Measurements from ENCODE around the gene CUZD1. TPM values are rescaled to one million over a fixed set of nuclear protein-coding genes. Genes with fewer than 3 reads are reported as not detected.

Gene CUZD1
- total RNA-seq, 1 donor from 2014 or later = 0.23 TPM

- Mint-ChIP-seq H3K36me3 (ENCODE audit: low read depth, unreplicated experiment) (no peaks in the 10 kb centered on the region), H3K27me3 (ENCODE audit: low read depth, unreplicated experiment) (peaks cover 30% of the 10 kb centered on the region), H3K27ac (ENCODE audit: unreplicated experiment) (no peak overlapping the region), H3K4me1 (ENCODE audit: low read depth, unreplicated experiment) (no peaks in the 10 kb centered on the region), H3K4me3 (ENCODE audit: unreplicated experiment) (no peak overlapping the region), H3K9me3 (ENCODE audit: unreplicated experiment) (no peaks in the 10 kb centered on the region)
- Histone ChIP-seq H3K4me3 (ENCODE audit: insufficient read depth, low read depth, low read length) (no peak overlapping the region), H3K27ac (ENCODE audit: low read depth, low read length) (no peak overlapping the region), H3K36me3 (ENCODE audit: insufficient read depth, low read length) (no peaks in the 10 kb centered on the region), H3K4me1 (ENCODE audit: insufficient read depth, low read length) (no peaks in the 10 kb centered on the region), H3K27me3 (ENCODE audit: insufficient read depth, low read length) (peaks cover 2% of the 10 kb centered on the region), H4K20me1 (ENCODE audit: insufficient read depth, low read length) (no peaks in the 10 kb centered on the region), H2AFZ (ENCODE audit: low read depth, low read length) (no peak overlapping the region), H3K79me2 (ENCODE audit: insufficient read depth, low read length) (no peaks in the 10 kb centered on the region), H3K9me3 (ENCODE audit: insufficient read depth, low read depth, low read length) (no peaks in the 10 kb centered on the region), H3K4me2 (ENCODE audit: low read length) (no peak overlapping the region), H3K9ac (ENCODE audit: low read length) (no peak overlapping the region)
- DNase-seq (ENCODE audit: low read depth) = no peak
- no peak for FAIRE-seq
- TF ChIP-seq, protein P1, sequence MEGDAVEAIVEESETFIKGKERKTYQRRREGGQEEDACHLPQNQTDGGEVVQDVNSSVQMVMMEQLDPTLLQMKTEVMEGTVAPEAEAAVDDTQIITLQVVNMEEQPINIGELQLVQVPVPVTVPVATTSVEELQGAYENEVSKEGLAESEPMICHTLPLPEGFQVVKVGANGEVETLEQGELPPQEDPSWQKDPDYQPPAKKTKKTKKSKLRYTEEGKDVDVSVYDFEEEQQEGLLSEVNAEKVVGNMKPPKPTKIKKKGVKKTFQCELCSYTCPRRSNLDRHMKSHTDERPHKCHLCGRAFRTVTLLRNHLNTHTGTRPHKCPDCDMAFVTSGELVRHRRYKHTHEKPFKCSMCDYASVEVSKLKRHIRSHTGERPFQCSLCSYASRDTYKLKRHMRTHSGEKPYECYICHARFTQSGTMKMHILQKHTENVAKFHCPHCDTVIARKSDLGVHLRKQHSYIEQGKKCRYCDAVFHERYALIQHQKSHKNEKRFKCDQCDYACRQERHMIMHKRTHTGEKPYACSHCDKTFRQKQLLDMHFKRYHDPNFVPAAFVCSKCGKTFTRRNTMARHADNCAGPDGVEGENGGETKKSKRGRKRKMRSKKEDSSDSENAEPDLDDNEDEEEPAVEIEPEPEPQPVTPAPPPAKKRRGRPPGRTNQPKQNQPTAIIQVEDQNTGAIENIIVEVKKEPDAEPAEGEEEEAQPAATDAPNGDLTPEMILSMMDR (IDR thresholded peaks at IDR 0.05; ENCODE audit: insufficient read depth, low read depth, low read length) = no peak
- TF ChIP-seq EZH2 (IDR thresholded peaks at IDR 0.05; ENCODE audit: insufficient read depth, low read length) = no peak
Observed at GRCh38 chr10:122822973-122823690, 22.5 kb downstream of the CUZD1 start.

GRCh38 chr10:122821808-122822207 lies 23.8 kb downstream of the CUZD1 start:
- no peak overlapping the region for H3K4me3 ChIP-seq (ENCODE audit: insufficient read depth, low read depth, low read length)
- H3K36me3 ChIP-seq (ENCODE audit: insufficient read depth, low read length) = no peaks in the 10 kb centered on the region
- FAIRE-seq (no peak), DNase-seq (ENCODE audit: low read depth) (no peak)
- no peaks in the 10 kb centered on the region for H3K4me1 ChIP-seq (ENCODE audit: insufficient read depth, low read length)
- H3K9me3 Mint-ChIP-seq (ENCODE audit: unreplicated experiment) = no peaks in the 10 kb centered on the region
- no peaks in the 10 kb centered on the region for H3K79me2 ChIP-seq (ENCODE audit: insufficient read depth, low read length)
- TF ChIP-seq EZH2 (IDR thresholded peaks at IDR 0.05; ENCODE audit: insufficient read depth, low read length) = no peak
- TF ChIP-seq, protein P1 (IDR thresholded peaks at IDR 0.05; ENCODE audit: insufficient read depth, low read depth, low read length) = no peak
- no peaks in the 10 kb centered on the region for H3K4me1 Mint-ChIP-seq (ENCODE audit: low read depth, unreplicated experiment)
- no peak overlapping the region for H3K9ac ChIP-seq (ENCODE audit: low read length)
- no peaks in the 10 kb centered on the region for H3K36me3 Mint-ChIP-seq (ENCODE audit: low read depth, unreplicated experiment)
- H3K27ac ChIP-seq (ENCODE audit: low read depth, low read length) = no peak overlapping the region
- H3K27me3 Mint-ChIP-seq (ENCODE audit: low read depth, unreplicated experiment) = peaks cover 28% of the 10 kb centered on the region
- no peak overlapping the region for H3K27ac Mint-ChIP-seq (ENCODE audit: unreplicated experiment)
- H4K20me1 ChIP-seq (ENCODE audit: insufficient read depth, low read length) = no peaks in the 10 kb centered on the region
- no peak overlapping the region for H3K4me2 ChIP-seq (ENCODE audit: low read length)
- H3K9me3 ChIP-seq (ENCODE audit: insufficient read depth, low read depth, low read length) = no peaks in the 10 kb centered on the region
- H3K27me3 ChIP-seq (ENCODE audit: insufficient read depth, low read length) = peaks cover 9% of the 10 kb centered on the region
- H3K4me3 Mint-ChIP-seq (ENCODE audit: unreplicated experiment) = no peak overlapping the region
- no peak overlapping the region for H2AFZ ChIP-seq (ENCODE audit: low read depth, low read length)

GRCh38 chr10:122815458-122815857 lies 30.2 kb downstream of the CUZD1 start:
- FAIRE-seq (no peak), DNase-seq (ENCODE audit: low read depth) (no peak)
- Mint-ChIP-seq H3K36me3 (ENCODE audit: low read depth, unreplicated experiment) (peaks cover 2% of the 10 kb centered on the region), H3K4me3 (ENCODE audit: unreplicated experiment) (no peak overlapping the region), H3K9me3 (ENCODE audit: unreplicated experiment) (no peaks in the 10 kb centered on the region), H3K27me3 (ENCODE audit: low read depth, unreplicated experiment) (peaks cover 26% of the 10 kb centered on the region), H3K4me1 (ENCODE audit: low read depth, unreplicated experiment) (no peaks in the 10 kb centered on the region), H3K27ac (ENCODE audit: unreplicated experiment) (no peak overlapping the region)
- H3K36me3 ChIP-seq (ENCODE audit: insufficient read depth, low read length) = no peaks in the 10 kb centered on the region
- no peak overlapping the region for H3K4me3 ChIP-seq (ENCODE audit: insufficient read depth, low read depth, low read length)
- H3K4me2 ChIP-seq (ENCODE audit: low read length) = no peak overlapping the region
- TF ChIP-seq, protein P1 (IDR thresholded peaks at IDR 0.05; ENCODE audit: insufficient read depth, low read depth, low read length) = no peak
- TF ChIP-seq EZH2 (IDR thresholded peaks at IDR 0.05; ENCODE audit: insufficient read depth, low read length) = no peak
- H3K27ac ChIP-seq (ENCODE audit: low read depth, low read length) = no peak overlapping the region
- no peaks in the 10 kb centered on the region for H4K20me1 ChIP-seq (ENCODE audit: insufficient read depth, low read length)
- H3K9ac ChIP-seq (ENCODE audit: low read length) = no peak overlapping the region
- no peak overlapping the region for H2AFZ ChIP-seq (ENCODE audit: low read depth, low read length)
- no peaks in the 10 kb centered on the region for H3K79me2 ChIP-seq (ENCODE audit: insufficient read depth, low read length)
- peaks cover 9% of the 10 kb centered on the region for H3K27me3 ChIP-seq (ENCODE audit: insufficient read depth, low read length)
- no peaks in the 10 kb centered on the region for H3K9me3 ChIP-seq (ENCODE audit: insufficient read depth, low read depth, low read length)
- H3K4me1 ChIP-seq (ENCODE audit: insufficient read depth, low read length) = no peaks in the 10 kb centered on the region
